GM19043 (cell line): ENCODE measurements around the gene MT1E.

ENCODE experiments used
- ATAC-seq: cut with Tn5 transposase; IDR thresholded peaks from one replicate; pipeline ENCODE4 v1.9.1; 2021; ENCODE audit warnings: low read depth; ENCODE audit not compliant: unreplicated experiment

MT1E gene

GRCh38 chr16:56623637-56624036, 1.9 kb upstream of the MT1E start:
- no peak for ATAC-seq

- no peak for ATAC-seq
Observed at GRCh38 chr16:56625943-56626654, 518 bp downstream of the MT1E start.

GRCh38 chr16:56626685-56627084, 1.1 kb downstream of the MT1E start:
- no peak for ATAC-seq

- no peak for ATAC-seq
Observed at GRCh38 chr16:56628486-56629350, 3.1 kb downstream of the MT1E start.

- no peak for ATAC-seq
Observed at GRCh38 chr16:56629531-56629930, 4.0 kb downstream of the MT1E start.

- peak; percentile 81 for ATAC-seq
Observed at GRCh38 chr16:56630134-56630533, 4.6 kb downstream of the MT1E start.

GRCh38 chr16:56631197-56631596, 5.6 kb downstream of the MT1E start:
- ATAC-seq = no peak

GRCh38 chr16:56631832-56632155, 6.2 kb downstream of the MT1E start:
- no peak for ATAC-seq

- ATAC-seq = no peak
Observed at GRCh38 chr16:56632156-56632847, 6.7 kb downstream of the MT1E start, which contains the start of gene MT1M. MT1M (plus strand) TSS chr16:56632659; CDS start chr16:56632732, 73 bp downstream.

- ATAC-seq = no peak
Observed at GRCh38 chr16:56632848-56633365, 7.3 kb downstream of the MT1E start.

- ATAC-seq = no peak
Observed at GRCh38 chr16:56633535-56633934, 8.0 kb downstream of the MT1E start.

GRCh38 chr16:56634715-56635440, 9.3 kb downstream of the MT1E start:
- no peak for ATAC-seq

GRCh38 chr16:56635441-56635967, 9.9 kb downstream of the MT1E start:
- no peak for ATAC-seq

- ATAC-seq = no peak
Observed at GRCh38 chr16:56636616-56637413, 11.2 kb downstream of the MT1E start.

- no peak for ATAC-seq
Observed at GRCh38 chr16:56637814-56638750, 12.5 kb downstream of the MT1E start, which contains the start of gene MT1A. MT1A (plus strand) TSS chr16:56638666; CDS start chr16:56638739, 73 bp downstream.

- no peak for ATAC-seq
Observed at GRCh38 chr16:56639045-56639444, 13.5 kb downstream of the MT1E start.

GRCh38 chr16:56640076-56640475, 14.5 kb downstream of the MT1E start:
- ATAC-seq = no peak

GRCh38 chr16:56641166-56641565, 15.6 kb downstream of the MT1E start:
- ATAC-seq = no peak
